GM12892 (cell line): ENCODE results near the gene MAEL.

Experiments
- POLR2A ChIP-seq: IDR thresholded peaks from 2 replicates; pipeline ENCODE4 v1.6.1; 2011; ENCODE audit warnings: low read depth, low read length, control low read depth
- TAF1 ChIP-seq: IDR thresholded peaks from 2 replicates; pipeline ENCODE4 v1.6.1; 2011; ENCODE audit warnings: low read depth, mild to moderate bottlenecking, control low read depth, low read length, borderline replicate concordance

- TF ChIP-seq TAF1 = no peak
- no peak for TF ChIP-seq POLR2A
Measured at GRCh38 chr1:167057241-167057688, 68.2 kb downstream of the MAEL start.
